ENCODE results near the gene PVALEF.

PVALEF gene

GRCh38 chr17:81128774-81129173 is 36.5 kb upstream of the PVALEF start:
- no peak for DNase-seq (ENCODE audit: low read depth, low spot score)

- DNase-seq (ENCODE audit: low read depth, low spot score), result no peak
These were observed 36.0 kb upstream of the PVALEF start for GRCh38 chr17:81129289-81129688.

GRCh38 chr17:81129711-81130367 is 35.5 kb upstream of the PVALEF start:
- DNase-seq (ENCODE audit: low read depth, low spot score), result no peak

- DNase-seq (ENCODE audit: low read depth, low spot score), result no peak
These were observed 34.6 kb upstream of the PVALEF start for GRCh38 chr17:81130385-81131361.

- DNase-seq (ENCODE audit: low read depth, low spot score), result no peak
These were observed 33.7 kb upstream of the PVALEF start for GRCh38 chr17:81131486-81132196.

- DNase-seq (ENCODE audit: low read depth, low spot score), result no peak
These were observed 33.1 kb upstream of the PVALEF start for GRCh38 chr17:81132197-81132540.

- DNase-seq (ENCODE audit: low read depth, low spot score), result no peak
These were observed 32.3 kb upstream of the PVALEF start for GRCh38 chr17:81132770-81133723.

- DNase-seq (ENCODE audit: low read depth, low spot score), result no peak
These were observed 31.1 kb upstream of the PVALEF start for GRCh38 chr17:81134064-81134781.

- no peak for DNase-seq (ENCODE audit: low read depth, low spot score)
These were observed 29.6 kb upstream of the PVALEF start for GRCh38 chr17:81135505-81136278.

- no peak for DNase-seq (ENCODE audit: low read depth, low spot score)
These were observed 28.9 kb upstream of the PVALEF start for GRCh38 chr17:81136366-81136765.

GRCh38 chr17:81137248-81137647 is 28.1 kb upstream of the PVALEF start:
- no peak for DNase-seq (ENCODE audit: low read depth, low spot score)

- DNase-seq (ENCODE audit: low read depth, low spot score), result no peak
These were observed 27.2 kb upstream of the PVALEF start for GRCh38 chr17:81138083-81138482.

- DNase-seq (ENCODE audit: low read depth, low spot score), result no peak
These were observed 26.8 kb upstream of the PVALEF start for GRCh38 chr17:81138500-81138899.

- no peak for DNase-seq (ENCODE audit: low read depth, low spot score)
These were observed 25.9 kb upstream of the PVALEF start for GRCh38 chr17:81139428-81139827.

GRCh38 chr17:81140018-81140417 is 25.3 kb upstream of the PVALEF start:
- DNase-seq (ENCODE audit: low read depth, low spot score), result no peak

GRCh38 chr17:81140695-81141094 is 24.6 kb upstream of the PVALEF start:
- no peak for DNase-seq (ENCODE audit: low read depth, low spot score)

GRCh38 chr17:81142301-81143199 is 22.8 kb upstream of the PVALEF start:
- DNase-seq (ENCODE audit: low read depth, low spot score), result no peak

GRCh38 chr17:81143200-81143527 is 22.1 kb upstream of the PVALEF start:
- no peak for DNase-seq (ENCODE audit: low read depth, low spot score)

Measured in activated naive CD8-positive, alpha-beta T cell treated with anti-CD3 and anti-CD28 coated beads, Interleukin-2, amount 50 U/mL, for 16 hours (primary cell).